Measurements from ENCODE around the gene PTTG1IP2.
"Not testable (repeated sequence)": the region's sequence is repeated elsewhere in the genome, so short reads cannot be mapped to it uniquely, and the experiment has no call there.

The PTTG1IP2 gene

GRCh38 chr7:90458104-90458503 lies 11.3 kb upstream of the PTTG1IP2 start:
- H3K4me3 ChIP-seq (replicated peaks; ENCODE audit: low read depth, low read length), result no peak overlapping the region
- no peak for TF ChIP-seq CTCF (IDR thresholded peaks at IDR 0.05; ENCODE audit: low read depth, low read length, missing control alignments)

GRCh38 chr7:90459888-90460287 lies 9.6 kb upstream of the PTTG1IP2 start:
- no peak for DNase-seq (ENCODE audit: extremely low read depth, low read depth)
- TF ChIP-seq CTCF (IDR thresholded peaks at IDR 0.05; ENCODE audit: low read depth, low read length, missing control alignments), result no peak

More at GRCh38 chr7:90458104-90458503, 11.3 kb upstream of the PTTG1IP2 start:
- DNase-seq (ENCODE audit: extremely low read depth, low read depth), result no peak

GRCh38 chr7:90461219-90461618 lies 8.2 kb upstream of the PTTG1IP2 start:
- DNase-seq (ENCODE audit: extremely low read depth, low read depth), result no peak
- H3K4me3 ChIP-seq (replicated peaks; ENCODE audit: low read depth, low read length), result no peak overlapping the region
- TF ChIP-seq CTCF (IDR thresholded peaks at IDR 0.05; ENCODE audit: low read depth, low read length, missing control alignments), result no peak

More at GRCh38 chr7:90459888-90460287, 9.6 kb upstream of the PTTG1IP2 start:
- no peak overlapping the region for H3K4me3 ChIP-seq (replicated peaks; ENCODE audit: low read depth, low read length)

GRCh38 chr7:90463151-90463628 lies 6.2 kb upstream of the PTTG1IP2 start:
- not testable (repeated sequence) for H3K4me3 ChIP-seq (replicated peaks; ENCODE audit: low read depth, low read length); DNase-seq (ENCODE audit: extremely low read depth, low read depth)

- TF ChIP-seq CTCF (IDR thresholded peaks at IDR 0.05; ENCODE audit: low read depth, low read length, missing control alignments), result no peak
Measured at GRCh38 chr7:90465816-90466215, 3.6 kb upstream of the PTTG1IP2 start.

GRCh38 chr7:90472805-90473540 lies 3.5 kb downstream of the PTTG1IP2 start:
- no peak overlapping the region for H3K4me3 ChIP-seq (replicated peaks; ENCODE audit: low read depth, low read length)
- no peak for TF ChIP-seq CTCF (IDR thresholded peaks at IDR 0.05; ENCODE audit: low read depth, low read length, missing control alignments)

More at GRCh38 chr7:90465816-90466215, 3.6 kb upstream of the PTTG1IP2 start:
- DNase-seq (ENCODE audit: extremely low read depth, low read depth), result no peak
- no peak overlapping the region for H3K4me3 ChIP-seq (replicated peaks; ENCODE audit: low read depth, low read length)

GRCh38 chr7:90473814-90474213 lies 4.4 kb downstream of the PTTG1IP2 start:
- DNase-seq (ENCODE audit: extremely low read depth, low read depth), result no peak
- no peak overlapping the region for H3K4me3 ChIP-seq (replicated peaks; ENCODE audit: low read depth, low read length)
- TF ChIP-seq CTCF (IDR thresholded peaks at IDR 0.05; ENCODE audit: low read depth, low read length, missing control alignments), result no peak

More at GRCh38 chr7:90472805-90473540, 3.5 kb downstream of the PTTG1IP2 start:
- no peak for DNase-seq (ENCODE audit: extremely low read depth, low read depth)

Data from HFF-Myc (cell line).